GM23248 (cell line): ENCODE measurements around the gene KLKB1. TPM values are rescaled to one million over a fixed set of nuclear protein-coding genes. Genes with fewer than 3 reads are reported as not detected.

ENCODE experiments used
- DNase-seq: peaks from one replicate; pipeline ENCODE4 v3.0.0-alpha.2; 2015
- H2AFZ ChIP-seq: fragments of 200-600 bp; sonication (generic); 2 replicates; pipeline ENCODE4 v1.6.1; 2016; ENCODE audit warnings: antibody characterized with exemption
- H3F3A ChIP-seq: fragments of 200-600 bp; sonication (generic); 2 replicates; pipeline ENCODE4 v1.6.1; 2016; ENCODE audit warnings: mild to moderate bottlenecking, antibody characterized with exemption, mixed run types; ENCODE audit not compliant: insufficient read depth
- H3K27ac ChIP-seq: fragments of 200-600 bp; sonication (generic); 2 replicates; pipeline ENCODE4 v1.5.1; 2016; ENCODE audit warnings: mild to moderate bottlenecking
- H3K27me3 ChIP-seq: fragments of 200-600 bp; sonication (generic); replicated peaks from 2 replicates; pipeline ENCODE4 v1.6.1; 2016; ENCODE audit warnings: mild to moderate bottlenecking; ENCODE audit not compliant: insufficient read depth
- H3K36me3 ChIP-seq: fragments of 200-600 bp; sonication (generic); 2 replicates; pipeline ENCODE4 v1.6.1; 2016; ENCODE audit warnings: low read depth, mild to moderate bottlenecking
- H3K4me1 ChIP-seq: fragments of 200-600 bp; sonication (generic); 2 replicates; pipeline ENCODE4 v1.6.1; 2016; ENCODE audit warnings: mild to moderate bottlenecking; ENCODE audit not compliant: insufficient read depth
- H3K4me2 ChIP-seq: fragments of 200-600 bp; sonication (generic); one replicate; pipeline ENCODE4 v1.6.1; 2016; ENCODE audit warnings: mild to moderate bottlenecking; ENCODE audit not compliant: unreplicated experiment
- H3K4me3 ChIP-seq: fragments of 200-600 bp; sonication (generic); 2 replicates; pipeline ENCODE4 v1.5.1; 2016; ENCODE audit warnings: mild to moderate bottlenecking
- H3K79me2 ChIP-seq: fragments of 200-600 bp; sonication (generic); 2 replicates; pipeline ENCODE4 v1.6.1; 2016; ENCODE audit warnings: mild to moderate bottlenecking; ENCODE audit not compliant: insufficient read depth
- H3K9ac ChIP-seq: fragments of 200-600 bp; sonication (generic); 2 replicates; pipeline ENCODE4 v1.6.1; 2016; ENCODE audit warnings: mild to moderate bottlenecking
- H3K9me2 ChIP-seq: fragments of 200-600 bp; sonication (generic); 2 replicates; pipeline ENCODE4 v1.6.1; 2016; ENCODE audit warnings: mixed run types, mild to moderate bottlenecking, moderate library complexity; ENCODE audit not compliant: insufficient read depth
- H3K9me3 ChIP-seq: fragments of 200-600 bp; sonication (generic); one replicate; pipeline ENCODE4 v1.6.1; 2017; ENCODE audit warnings: low read depth
- H4K20me1 ChIP-seq: fragments of 200-600 bp; sonication (generic); 2 replicates; pipeline ENCODE4 v1.6.0; 2016; ENCODE audit not compliant: insufficient read depth
- EZH2 ChIP-seq: fragments of 200-600 bp; sonication (generic); IDR thresholded peaks from 2 replicates; pipeline ENCODE4 v1.6.1; 2018; ENCODE audit warnings: antibody characterized with exemption, mild to moderate bottlenecking; ENCODE audit not compliant: insufficient read depth, poor library complexity, severe bottlenecking
- EZH2phosphoT487 ChIP-seq: fragments of 200-600 bp; sonication (generic); IDR thresholded peaks from 2 replicates; pipeline ENCODE4 v1.6.1; 2018; ENCODE audit warnings: antibody characterized with exemption, moderate library complexity, mild to moderate bottlenecking, low read depth; ENCODE audit not compliant: insufficient read depth
- WGBS, 2 experiments: methylation state at CpG; one replicate each; pipeline ENCODE4 v1.1.6; 2015 to 2017; ENCODE audit warnings: low lambda C conversion rate in 2 of 2, low coverage in 1 of 2; ENCODE audit errors: missing lambda C conversion rate in 2 of 2; 5-methylcytosine and 5-hydroxymethylcytosine counted together
- in situ Hi-C: fragments of 300-500 bp; cut with MboI; formaldehyde crosslinking; loops from 2 replicates; pipeline ENCODE4 v1.15.0; 2020
- polyA plus RNA-seq: library from polyadenylated mRNA; unstranded; fragments of >200 nt; fragmentation: Nextera tagmentation; extraction: Ambion mirVana; gene quantifications from 2 replicates; pipeline ENCODE4 v1.2.1, GENCODE V29; 2016
- total RNA-seq: library from RNA; depleted of rRNA; stranded (reverse); fragments of >200 nt; shearing (Covaris generic); gene quantifications from 2 replicates; pipeline ENCODE4 v1.2.3, GENCODE V29; 2014; rRNA removed

Gene KLKB1
- total RNA-seq: not detected in 2 replicates
- polyA plus RNA-seq: not detected in 2 replicates

DNA sequence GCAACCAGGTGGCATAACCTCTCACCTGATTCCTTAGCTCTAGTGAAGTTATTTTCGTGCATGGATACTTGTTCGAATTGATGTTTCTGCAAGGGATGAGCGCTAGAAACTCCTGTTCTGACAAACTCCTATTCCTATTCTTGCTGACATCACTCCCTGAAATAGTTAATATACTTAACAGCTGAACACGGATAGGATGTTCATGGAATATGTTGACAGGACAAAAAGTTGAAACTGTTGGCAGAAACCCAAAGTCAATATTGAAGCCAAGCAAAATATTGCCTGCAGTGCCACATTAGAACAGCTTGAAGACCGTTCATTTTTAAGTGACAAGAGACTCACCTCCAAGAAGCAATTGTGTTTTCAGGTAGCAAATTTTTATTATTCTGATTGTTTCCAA is at the start of gene KLKB1:
Gene KLKB1 (plus strand): TSS at position 287 of the 400 bp plus-strand sequence. CDS start 689 bp downstream, outside the sequence.
- TF ChIP-seq EZH2 (no peak), EZH2phosphoT487 (no peak)
- Histone ChIP-seq H3F3A (no peaks in the 10 kb centered on the region), H3K9me2 (no peaks in the 10 kb centered on the region), H3K4me3 (no peak within 1 kb of the TSS), H4K20me1 (no peaks in the 10 kb centered on the region), H3K27me3 (no peaks in the 10 kb centered on the region), H3K79me2 (no peaks in the 10 kb centered on the region), H3K27ac (no peak within 1 kb of the TSS), H3K9me3 (no peaks in the 10 kb centered on the region), H3K36me3 (no peaks in the 10 kb centered on the region), H3K4me1 (no peaks in the 10 kb centered on the region), H2AFZ (no peak within 1 kb of the TSS), H3K4me2 (no peak within 1 kb of the TSS), H3K9ac (no peak within 1 kb of the TSS)
- in situ Hi-C loops: no loop called here
- WGBS, 2 experiments: 50 to 53% methylated on average over 5 of the region's 5 CpGs
- no peak for DNase-seq

DNA sequence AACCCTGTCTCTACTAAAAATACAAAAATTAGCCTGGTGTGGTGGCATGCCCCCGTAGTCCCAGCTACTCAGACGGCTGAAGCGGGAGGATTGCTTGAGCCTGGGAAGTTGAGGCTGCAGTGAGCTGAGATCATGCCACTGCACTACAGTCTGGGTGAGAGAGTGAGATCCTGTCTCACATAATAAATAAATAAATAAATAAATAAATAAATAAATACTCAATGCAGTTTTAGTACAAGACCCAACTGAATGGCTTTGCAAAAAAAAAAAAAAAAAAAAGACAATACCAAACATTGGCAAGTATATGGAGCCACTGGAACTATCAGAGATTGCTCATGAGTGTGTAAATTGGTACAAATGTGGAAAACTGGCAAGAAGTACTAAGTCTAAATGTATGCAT is 39.2 kb upstream of the KLKB1 start:
- H3K79me2 ChIP-seq: peaks cover 5% of the 10 kb centered on the region; the same call in 1 of the 2 replicates
- DNase-seq: no peak
- no peak overlapping the region for H2AFZ ChIP-seq
- H3K4me2 ChIP-seq: no peak overlapping the region
- H3K27ac ChIP-seq: no peak overlapping the region
- H3K9me3 ChIP-seq: no peaks in the 10 kb centered on the region
- peaks cover 6% of the 10 kb centered on the region; the same call in 1 of the 2 replicates for H3F3A ChIP-seq
- TF ChIP-seq EZH2 (no peak), EZH2phosphoT487 (no peak)
- peaks cover 5% of the 10 kb centered on the region for H3K4me1 ChIP-seq
- no peaks in the 10 kb centered on the region for H4K20me1 ChIP-seq
- no peak overlapping the region for H3K4me3 ChIP-seq
- H3K9me2 ChIP-seq: no peaks in the 10 kb centered on the region
- no peaks in the 10 kb centered on the region for H3K36me3 ChIP-seq
- in situ Hi-C loops: no loop called here
- H3K27me3 ChIP-seq: no peaks in the 10 kb centered on the region
- H3K9ac ChIP-seq: no peak overlapping the region
- WGBS, 2 experiments: 60 to 65% methylated on average over 3 of the region's 3 CpGs

DNA sequence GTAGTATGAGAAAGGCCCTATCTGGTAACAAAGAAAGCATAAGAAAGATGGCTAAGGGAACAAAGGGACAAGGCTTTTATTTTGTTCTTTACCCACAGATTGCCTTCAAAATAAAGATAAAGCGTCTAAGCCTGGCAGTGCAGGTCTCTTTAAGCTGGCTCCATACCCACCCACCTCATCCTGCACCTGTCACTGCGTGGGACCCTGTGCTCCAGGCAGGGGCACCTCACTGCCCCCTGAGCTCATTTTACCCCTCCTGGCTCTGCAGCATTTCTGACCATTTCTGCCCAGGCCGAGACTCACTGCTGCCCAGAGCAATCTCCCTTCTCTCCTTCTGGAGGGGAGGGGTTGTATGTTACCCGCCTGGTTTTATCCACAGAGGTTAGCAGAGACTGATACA is 37.7 kb upstream of the KLKB1 start:
- Histone ChIP-seq H4K20me1 (no peaks in the 10 kb centered on the region), H3K9me3 (no peaks in the 10 kb centered on the region), H3K9me2 (no peaks in the 10 kb centered on the region), H2AFZ (no peak overlapping the region), H3K36me3 (no peaks in the 10 kb centered on the region), H3K9ac (no peak overlapping the region), H3K4me2 (no peak overlapping the region), H3K27me3 (no peaks in the 10 kb centered on the region), H3K4me3 (no peak overlapping the region), H3K27ac (no peak overlapping the region), H3F3A (peaks cover 6% of the 10 kb centered on the region; the same call in 1 of the 2 replicates), H3K79me2 (peaks cover 19% of the 10 kb centered on the region), H3K4me1 (peaks cover 5% of the 10 kb centered on the region)
- TF ChIP-seq EZH2phosphoT487 (no peak), EZH2 (no peak)
- no peak for DNase-seq
- WGBS, 2 experiments: 92 to 93% methylated on average over 4 of the region's 4 CpGs
- in situ Hi-C loops: no loop called here

DNA sequence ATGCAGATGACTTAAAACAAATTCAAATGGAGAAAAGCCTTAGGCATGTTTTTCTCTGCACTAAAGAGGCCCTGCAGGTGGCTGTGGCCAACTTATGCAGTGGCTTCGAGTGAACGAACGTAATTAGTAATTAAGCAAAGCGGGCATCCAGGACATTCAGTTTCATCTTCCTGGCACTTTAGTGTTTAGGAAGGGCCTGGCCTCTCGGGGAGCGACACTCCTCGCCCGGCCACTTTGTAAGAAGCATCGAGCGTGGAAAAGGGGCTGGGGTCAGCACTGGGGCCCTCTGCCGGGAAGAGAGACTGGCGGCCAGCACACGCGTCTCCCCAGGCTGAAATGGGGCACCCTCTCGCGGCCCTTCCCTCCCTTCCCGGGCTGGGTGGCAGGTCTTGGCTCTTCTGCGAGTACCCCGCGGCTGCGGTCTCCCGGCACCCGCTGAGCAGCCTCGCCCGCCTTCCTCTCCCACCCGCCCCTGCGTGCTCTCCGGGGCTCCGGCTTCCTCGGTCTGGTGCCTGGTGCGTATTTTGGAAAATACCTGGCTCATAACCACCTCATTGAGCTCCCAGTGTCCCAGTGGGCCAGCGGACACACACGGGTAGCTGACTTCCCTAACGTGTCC is 36.6 kb upstream of the KLKB1 start:
- WGBS, 2 experiments: 1 to 2% methylated on average over 29 to 33 of the region's 34 CpGs

More for the DNA sequence above, 36.6 kb upstream of the KLKB1 start:
- H3K9me2 ChIP-seq: no peaks in the 10 kb centered on the region
- peak; percentile 45 for DNase-seq
- H3K9me3 ChIP-seq: no peaks in the 10 kb centered on the region
- peaks cover 6% of the 10 kb centered on the region; the same call in 1 of the 2 replicates for H3F3A ChIP-seq
- H3K4me1 ChIP-seq: peaks cover 5% of the 10 kb centered on the region
- peak overlapping the region; percentile 83 for H3K9ac ChIP-seq
- H3K4me3 ChIP-seq: peak overlapping the region; percentile 83
- H2AFZ ChIP-seq: peak overlapping the region; percentile 94
- no peaks in the 10 kb centered on the region for H3K27me3 ChIP-seq
- no peaks in the 10 kb centered on the region for H4K20me1 ChIP-seq
- H3K4me2 ChIP-seq: peak overlapping the region; percentile 93
- peak overlapping the region; percentile 77 for H3K27ac ChIP-seq
- no peaks in the 10 kb centered on the region for H3K36me3 ChIP-seq
- peaks cover 19% of the 10 kb centered on the region for H3K79me2 ChIP-seq
- TF ChIP-seq EZH2 (no peak), EZH2phosphoT487 (no peak)
- in situ Hi-C loops: no loop called here
